ENCODE results near the gene ARVCF.

DNA sequence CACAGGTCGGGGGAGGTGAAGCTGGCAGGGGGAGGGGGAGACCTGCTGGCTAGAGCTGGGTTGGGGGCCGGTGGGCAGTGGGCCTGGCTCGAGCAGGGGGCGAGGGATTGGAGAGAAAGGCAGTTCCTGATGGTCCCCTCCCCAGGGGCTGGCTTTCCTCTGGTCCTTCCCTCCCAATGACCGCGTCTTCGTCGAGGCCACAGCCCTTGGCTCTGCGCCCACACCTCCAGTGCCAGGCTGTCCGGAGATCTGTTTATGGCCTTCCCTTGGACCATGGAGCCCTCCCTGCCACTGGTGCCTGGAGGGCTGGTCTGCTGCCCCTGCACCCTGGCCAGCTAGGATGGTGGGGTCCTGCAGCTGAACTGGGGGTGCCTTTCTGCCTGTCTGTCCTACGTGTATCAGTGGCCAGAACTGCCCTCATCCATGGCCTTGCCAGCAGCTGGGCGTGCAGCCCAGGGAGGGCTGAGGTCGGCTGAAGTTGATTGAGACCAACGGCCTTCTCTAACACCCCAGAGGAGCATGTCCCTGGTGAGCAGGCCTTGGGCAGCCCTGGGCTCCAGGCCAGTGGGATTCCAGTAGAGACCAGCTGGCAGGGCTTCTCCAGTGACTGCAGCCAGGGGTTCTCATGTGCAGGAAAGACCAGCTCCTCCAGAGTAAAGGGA lies 16.6 kb upstream of the ARVCF start:
- TF ChIP-seq, protein P1, sequence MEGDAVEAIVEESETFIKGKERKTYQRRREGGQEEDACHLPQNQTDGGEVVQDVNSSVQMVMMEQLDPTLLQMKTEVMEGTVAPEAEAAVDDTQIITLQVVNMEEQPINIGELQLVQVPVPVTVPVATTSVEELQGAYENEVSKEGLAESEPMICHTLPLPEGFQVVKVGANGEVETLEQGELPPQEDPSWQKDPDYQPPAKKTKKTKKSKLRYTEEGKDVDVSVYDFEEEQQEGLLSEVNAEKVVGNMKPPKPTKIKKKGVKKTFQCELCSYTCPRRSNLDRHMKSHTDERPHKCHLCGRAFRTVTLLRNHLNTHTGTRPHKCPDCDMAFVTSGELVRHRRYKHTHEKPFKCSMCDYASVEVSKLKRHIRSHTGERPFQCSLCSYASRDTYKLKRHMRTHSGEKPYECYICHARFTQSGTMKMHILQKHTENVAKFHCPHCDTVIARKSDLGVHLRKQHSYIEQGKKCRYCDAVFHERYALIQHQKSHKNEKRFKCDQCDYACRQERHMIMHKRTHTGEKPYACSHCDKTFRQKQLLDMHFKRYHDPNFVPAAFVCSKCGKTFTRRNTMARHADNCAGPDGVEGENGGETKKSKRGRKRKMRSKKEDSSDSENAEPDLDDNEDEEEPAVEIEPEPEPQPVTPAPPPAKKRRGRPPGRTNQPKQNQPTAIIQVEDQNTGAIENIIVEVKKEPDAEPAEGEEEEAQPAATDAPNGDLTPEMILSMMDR (IDR thresholded peaks at IDR 0.05; ENCODE audit: control extremely low read depth in 1 of 3, insufficient read depth in 1 of 3, low read depth in 1 of 3, low read length in 3 of 3), result no peak
- TF ChIP-seq GABPA (IDR thresholded peaks at IDR 0.05; ENCODE audit: borderline replicate concordance, insufficient read depth, low read length) (no peak), PHF8 (conservative IDR thresholded peaks at IDR 0.05; ENCODE audit: low read depth, low read length) (no peak), POLR2AphosphoS5 (IDR thresholded peaks at IDR 0.05; ENCODE audit: low read depth, low read length) (no peak), TAF1 (IDR thresholded peaks at IDR 0.05; ENCODE audit: low read depth, low read length) (no peak), EP300 (IDR thresholded peaks at IDR 0.05; ENCODE audit: borderline replicate concordance in 1 of 2, low read depth in 2 of 2, low read length in 2 of 2) (no peak), EZH2 (IDR thresholded peaks at IDR 0.05; ENCODE audit: low read depth, low read length, severe bottlenecking) (no peak), BRCA1 (IDR thresholded peaks at IDR 0.05; ENCODE audit: low read depth, low read length) (no peak), CHD1 (IDR thresholded peaks at IDR 0.05; ENCODE audit: low read depth, low read length) (no peak), CHD2 (IDR thresholded peaks at IDR 0.05; ENCODE audit: low read length) (no peak), HDAC2 (IDR thresholded peaks at IDR 0.05; ENCODE audit: borderline replicate concordance in 1 of 2, low read depth in 2 of 2, low read length in 2 of 2) (no peak), POLR2A (IDR thresholded peaks at IDR 0.05; ENCODE audit: control extremely low read depth in 1 of 2, low read depth in 2 of 2, low read length in 2 of 2) (no peak), RFX5 (IDR thresholded peaks at IDR 0.05; ENCODE audit: borderline replicate concordance, low read depth, low read length) (no peak)
